IPS-11a (cell line): Measurements from ENCODE around the gene NSUN6.
"Not testable (repeated sequence)": the region's sequence is repeated elsewhere in the genome, so short reads cannot be mapped to it uniquely, and the experiment has no call there.

ENCODE experiments used
- H3K4me3 ChIP-seq: one replicate; pipeline ENCODE4 v1.5.1; 2013; ENCODE audit warnings: low read depth, low read length, control low read depth

The NSUN6 gene

DNA sequence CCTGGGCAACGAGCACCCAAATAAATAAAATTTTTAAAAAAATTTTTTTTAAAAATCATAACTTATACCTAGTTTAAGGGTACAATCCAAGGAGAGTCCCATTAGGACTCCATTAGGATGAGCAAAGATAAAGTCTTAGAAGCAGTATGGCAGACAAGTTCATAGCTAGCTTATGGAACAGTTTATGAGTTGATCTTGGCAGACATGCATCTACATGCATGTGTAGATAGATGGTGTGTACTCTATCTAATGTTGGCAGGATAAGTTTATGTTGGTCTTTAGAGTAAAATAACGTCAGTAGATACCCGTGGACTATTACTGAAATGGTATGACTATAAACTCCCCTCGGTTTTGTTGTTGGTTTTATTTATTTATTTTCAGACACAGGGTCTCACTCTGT, 40.2 kb downstream of the NSUN6 start:
- H3K4me3 ChIP-seq, result no peak overlapping the region

- no peak overlapping the region for H3K4me3 ChIP-seq
These were observed 40.9 kb downstream of the NSUN6 start for GRCh38 chr10:18610517-18610916.

DNA sequence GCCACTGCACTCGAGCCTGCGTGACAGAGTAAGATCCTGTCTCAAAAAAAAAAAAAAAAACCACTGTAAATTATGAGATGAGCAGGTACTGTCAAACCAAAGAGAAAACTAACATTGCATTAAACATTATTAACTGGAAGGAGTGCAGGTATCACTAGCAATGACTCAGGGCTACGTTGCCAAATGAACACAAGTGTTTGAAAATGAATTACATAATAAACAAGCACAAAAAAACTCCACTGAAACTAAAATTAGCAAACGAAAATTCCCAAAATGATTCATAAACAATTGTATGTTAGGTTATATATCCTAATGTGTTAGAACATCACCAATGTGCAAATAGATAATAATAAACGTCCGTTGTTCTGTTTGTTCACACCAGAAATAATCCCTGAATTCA, 42.8 kb downstream of the NSUN6 start:
- H3K4me3 ChIP-seq, result no peak overlapping the region

GRCh38 chr10:18607503-18608378, 43.6 kb downstream of the NSUN6 start:
- H3K4me3 ChIP-seq, result no peak overlapping the region

DNA sequence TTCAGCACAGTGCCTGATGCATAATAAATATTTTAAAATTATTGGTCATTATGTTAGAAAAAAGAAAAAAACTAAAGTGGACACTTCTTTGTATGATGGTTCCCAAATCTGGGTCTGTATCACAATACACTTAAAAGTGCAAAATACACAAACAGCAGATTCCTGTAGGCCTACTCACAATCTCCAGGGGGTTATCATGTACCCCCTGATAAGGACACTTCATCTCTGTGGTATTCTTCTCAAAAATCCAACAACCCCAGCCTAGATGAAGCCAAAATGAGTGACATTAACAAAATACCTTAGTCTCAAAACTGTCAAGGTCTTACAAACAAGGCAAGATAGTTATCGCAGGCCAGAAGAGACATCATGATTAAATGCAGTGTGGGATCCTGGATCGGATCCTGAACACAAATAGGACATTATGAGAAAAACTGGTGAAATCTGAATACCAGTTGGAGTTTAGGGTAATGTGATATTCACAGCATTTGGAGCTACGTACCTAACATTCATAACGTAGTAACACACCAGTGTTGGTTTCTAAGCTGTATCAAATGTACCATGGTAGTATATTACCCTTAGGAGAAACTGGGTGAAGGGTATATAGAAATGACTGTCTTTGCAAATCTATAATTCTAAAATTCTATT, 45.2 kb downstream of the NSUN6 start:
- H3K4me3 ChIP-seq, result no peak overlapping the region

DNA sequence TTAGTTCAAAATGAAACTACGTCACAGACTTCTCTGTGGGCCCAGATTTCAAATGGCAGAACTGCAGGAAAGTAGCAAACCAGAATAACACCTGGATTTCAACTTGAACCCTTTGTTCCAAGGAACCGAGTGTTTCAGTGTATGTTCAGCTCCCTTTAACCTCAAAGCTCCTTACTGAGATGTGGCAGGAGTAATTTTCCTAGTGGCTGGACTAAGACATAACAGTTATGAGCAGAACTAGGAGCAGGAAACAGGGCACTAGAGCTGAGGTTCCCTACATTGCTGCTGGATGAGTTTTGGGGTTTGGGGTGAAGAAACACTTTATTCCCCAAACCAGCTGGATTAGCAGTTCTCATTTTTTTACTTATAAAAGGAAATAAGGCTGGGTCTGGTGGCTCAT, 50.1 kb downstream of the NSUN6 start:
- no peak overlapping the region for H3K4me3 ChIP-seq

DNA sequence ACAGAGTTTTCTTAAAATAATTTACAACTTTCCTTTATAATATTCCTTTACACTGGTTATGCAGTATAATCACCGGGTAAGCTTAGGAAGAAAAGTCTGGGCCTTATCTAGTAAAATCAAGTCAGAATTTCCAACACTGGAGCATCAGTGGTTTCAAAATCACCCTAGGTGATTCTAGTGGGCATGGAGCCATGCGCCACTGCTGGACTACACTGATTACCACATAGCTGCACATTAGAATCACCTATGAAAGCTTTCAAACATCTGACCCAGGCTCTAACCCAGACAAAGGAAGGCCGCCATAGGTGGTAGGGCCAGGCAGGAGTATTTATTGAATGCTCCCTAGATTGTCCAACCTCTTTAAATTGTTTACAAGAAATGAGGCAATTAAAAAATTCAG, 52.0 kb downstream of the NSUN6 start:
- H3K4me3 ChIP-seq, result no peak overlapping the region

DNA sequence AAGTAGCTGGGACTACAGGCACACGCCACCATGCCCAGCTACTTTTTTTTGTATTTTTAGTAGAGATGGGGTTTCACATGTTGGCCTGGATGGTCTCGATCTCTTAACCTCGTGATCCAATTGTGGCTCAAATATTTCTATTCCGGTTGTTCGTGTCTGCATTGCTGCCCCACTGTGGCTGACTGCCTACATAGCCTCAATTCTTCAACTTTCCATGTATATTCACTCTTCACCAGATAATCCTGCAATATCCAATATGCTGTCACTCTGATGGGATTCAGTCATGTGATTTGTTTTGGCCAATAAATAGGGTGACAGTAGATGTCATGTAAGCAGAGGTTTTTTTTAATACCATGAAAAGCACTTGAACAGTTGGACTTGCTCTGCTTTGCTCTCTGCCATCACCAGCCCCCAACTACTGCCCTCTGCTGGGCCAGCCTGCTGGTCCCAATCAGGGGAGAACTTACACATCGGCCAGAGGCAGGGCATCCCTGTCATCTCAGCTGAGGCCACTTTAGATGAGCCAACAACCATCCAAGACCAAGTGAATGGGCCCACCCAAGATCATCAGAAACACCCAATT, 56.7 kb downstream of the NSUN6 start:
- H3K4me3 ChIP-seq, result no peak overlapping the region

DNA sequence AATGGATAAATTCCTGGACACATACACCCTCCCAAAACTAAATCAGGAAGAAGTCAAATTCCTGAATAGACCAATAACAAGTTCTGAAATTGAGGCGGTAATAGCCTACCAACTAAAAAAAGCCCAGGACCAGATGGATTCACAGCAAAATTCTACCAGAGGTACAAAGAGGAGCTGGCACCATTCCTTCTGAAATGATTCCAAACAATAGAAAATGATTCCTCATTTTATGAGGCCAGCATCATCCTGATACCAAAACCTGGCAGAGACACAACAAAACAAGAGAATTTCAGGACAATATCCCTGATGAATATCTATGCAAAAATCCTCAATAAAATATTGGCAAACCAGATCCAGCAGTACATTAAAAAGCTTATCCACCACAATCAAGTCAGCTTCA, 60.2 kb downstream of the NSUN6 start:
- not testable (repeated sequence) for H3K4me3 ChIP-seq

DNA sequence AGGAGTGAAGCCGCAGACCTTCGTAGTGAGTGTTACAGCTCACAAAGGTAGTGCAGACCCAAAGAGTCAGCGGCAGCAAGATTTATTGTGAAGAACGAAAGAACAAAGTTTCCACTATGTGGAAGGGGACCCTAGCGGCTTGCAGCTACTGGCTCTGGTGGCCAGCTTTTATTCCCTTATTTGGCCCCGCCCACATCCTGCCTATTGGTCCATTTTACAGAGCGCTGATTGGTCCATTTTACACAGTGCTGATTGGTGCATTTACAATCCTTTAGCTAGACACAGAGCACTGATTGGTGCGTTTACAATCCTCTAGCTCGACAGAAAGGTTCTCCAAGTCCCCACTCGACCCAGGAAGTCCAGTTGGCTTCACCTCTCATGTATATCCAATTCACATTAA, 64.8 kb downstream of the NSUN6 start:
- not testable (repeated sequence) for H3K4me3 ChIP-seq

- no peak overlapping the region for H3K4me3 ChIP-seq
These were observed 67.7 kb downstream of the NSUN6 start for GRCh38 chr10:18583575-18584270.

DNA sequence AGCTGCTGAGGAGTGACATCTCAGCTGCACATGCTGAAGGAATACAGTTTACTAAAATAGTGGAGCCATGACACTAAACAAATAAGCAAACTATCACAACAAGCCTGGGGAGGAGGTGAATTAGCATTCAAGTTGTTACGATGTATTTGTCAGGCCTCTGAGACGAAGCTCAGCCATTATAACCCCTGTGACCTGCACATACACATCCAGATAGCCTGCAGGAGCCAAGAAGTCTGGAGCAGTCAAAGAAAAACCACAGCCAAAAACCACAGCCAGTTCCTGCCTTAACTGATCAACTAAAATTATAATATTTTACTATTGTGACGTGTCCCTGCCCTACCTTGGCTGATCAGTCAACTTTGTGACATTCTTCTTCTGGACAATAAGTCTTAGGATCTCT, 68.6 kb downstream of the NSUN6 start:
- no peak overlapping the region for H3K4me3 ChIP-seq

- no peak overlapping the region for H3K4me3 ChIP-seq
These were observed 73.3 kb downstream of the NSUN6 start for GRCh38 chr10:18577823-18578685.

GRCh38 chr10:18576586-18576985, 74.8 kb downstream of the NSUN6 start:
- H3K4me3 ChIP-seq, result no peak overlapping the region

DNA sequence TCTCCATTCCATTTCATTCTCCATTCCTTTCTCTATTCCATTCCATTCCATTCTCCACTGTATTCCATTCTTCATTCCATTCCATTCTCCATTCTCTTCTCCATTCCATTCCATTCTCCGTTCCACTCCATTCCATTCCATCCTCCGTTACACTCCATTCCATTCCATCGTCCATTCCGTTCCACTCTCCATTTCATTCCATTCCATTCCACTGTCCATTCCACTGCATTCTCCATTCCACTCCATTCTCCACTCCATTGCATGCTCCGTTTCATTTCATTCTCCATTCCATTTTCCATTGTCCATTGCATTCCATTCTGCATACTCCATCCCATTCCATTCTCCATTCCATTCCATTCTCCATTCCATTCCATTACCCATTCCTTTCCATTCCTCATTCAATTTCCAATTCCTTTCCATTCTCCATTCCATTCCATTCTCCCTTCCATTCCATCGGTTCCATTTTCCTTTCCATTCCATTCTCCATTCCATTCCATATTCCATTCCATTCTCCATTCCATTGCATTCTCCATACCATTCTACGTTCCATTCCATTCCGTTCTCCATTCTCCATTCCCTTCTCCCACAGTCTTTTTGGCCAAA, 78.3 kb downstream of the NSUN6 start:
- H3K4me3 ChIP-seq, result no peak overlapping the region

GRCh38 chr10:18571780-18572179, 79.6 kb downstream of the NSUN6 start:
- H3K4me3 ChIP-seq, result no peak overlapping the region

- H3K4me3 ChIP-seq, result no peak overlapping the region
These were observed 80.3 kb downstream of the NSUN6 start for GRCh38 chr10:18571076-18571475.

DNA sequence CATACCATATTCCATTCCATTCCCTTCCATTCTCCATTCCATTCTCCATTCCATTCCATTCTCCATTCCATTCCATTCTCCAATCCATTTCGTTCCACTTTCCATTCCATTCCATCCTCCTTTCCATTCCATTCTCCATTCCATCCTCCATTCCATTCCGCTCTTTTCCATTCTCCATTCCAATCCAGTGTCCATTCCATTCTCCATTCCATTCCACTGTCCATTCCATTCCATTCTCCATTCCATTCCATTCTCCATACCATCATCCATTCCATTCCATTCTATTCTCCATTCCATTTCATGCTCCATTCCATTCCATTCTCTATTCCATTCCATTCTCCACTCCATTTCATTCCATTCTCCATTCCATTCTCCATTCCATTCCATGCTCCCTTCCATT, 81.0 kb downstream of the NSUN6 start:
- not testable (repeated sequence) for H3K4me3 ChIP-seq

DNA sequence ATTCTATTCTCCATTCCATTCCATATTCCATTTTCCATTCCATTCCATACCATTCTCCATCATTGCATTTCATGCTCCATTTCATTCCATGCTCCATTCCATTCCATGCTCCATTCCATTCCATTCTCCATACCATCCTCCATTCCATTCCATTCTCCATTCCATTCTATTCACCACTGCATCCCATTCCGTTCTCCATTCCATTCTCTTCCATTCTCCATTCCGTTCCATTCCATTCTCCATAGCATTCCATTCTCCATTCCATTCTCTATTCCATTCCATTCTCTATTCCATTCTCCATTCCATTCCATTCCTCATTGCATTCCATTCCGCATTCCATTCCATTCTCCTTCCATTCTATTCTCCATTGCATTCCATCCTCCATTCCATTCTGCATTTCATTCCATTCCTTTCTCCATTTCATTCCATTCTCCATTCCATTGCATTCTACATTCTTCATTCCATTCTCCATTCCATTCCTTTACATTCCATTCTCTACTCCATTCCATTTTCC, 84.0 kb downstream of the NSUN6 start:
- no peak overlapping the region for H3K4me3 ChIP-seq

- no peak overlapping the region for H3K4me3 ChIP-seq
These were observed 85.2 kb downstream of the NSUN6 start for GRCh38 chr10:18566177-18566576.
